Measurements from ENCODE around the gene L1CAM.

DNA sequence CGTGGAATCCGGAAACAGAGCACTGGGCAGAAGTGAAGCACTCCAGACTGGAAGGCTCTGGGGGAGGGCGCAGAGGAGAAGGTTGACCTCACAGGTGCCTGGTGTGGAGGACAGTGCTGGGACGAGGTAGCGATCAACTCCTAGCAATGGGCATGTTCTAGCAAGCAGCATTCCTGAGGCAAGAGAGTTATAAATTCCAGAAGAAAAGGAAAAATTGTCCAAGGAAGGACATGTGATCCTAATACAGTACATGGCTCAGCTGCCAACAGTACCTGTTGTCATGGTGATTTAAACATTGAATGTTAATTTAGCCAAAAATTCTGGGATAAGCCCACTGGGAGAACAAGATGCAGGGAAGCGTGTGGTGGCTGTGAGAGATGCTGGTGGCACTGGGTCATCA, 31.9 kb upstream of the L1CAM start:
- TF ChIP-seq, protein P1, sequence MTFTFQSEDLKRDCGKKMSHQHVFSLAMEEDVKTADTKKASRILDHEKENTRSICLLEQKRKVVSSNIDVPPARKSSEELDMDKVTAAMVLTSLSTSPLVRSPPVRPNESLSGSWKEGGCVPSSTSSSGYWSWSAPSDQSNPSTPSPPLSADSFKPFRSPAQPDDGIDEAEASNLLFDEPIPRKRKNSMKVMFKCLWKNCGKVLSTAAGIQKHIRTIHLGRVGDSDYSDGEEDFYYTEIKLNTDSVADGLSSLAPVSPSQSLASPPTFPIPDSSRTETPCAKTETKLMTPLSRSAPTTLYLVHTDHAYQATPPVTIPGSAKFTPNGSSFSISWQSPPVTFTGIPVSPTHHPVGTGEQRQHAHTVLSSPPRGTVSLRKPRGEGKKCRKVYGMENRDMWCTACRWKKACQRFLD (tag by site-specific recombination; IDR thresholded peaks at IDR 0.05): no peak
- TF ChIP-seq, protein P2, sequence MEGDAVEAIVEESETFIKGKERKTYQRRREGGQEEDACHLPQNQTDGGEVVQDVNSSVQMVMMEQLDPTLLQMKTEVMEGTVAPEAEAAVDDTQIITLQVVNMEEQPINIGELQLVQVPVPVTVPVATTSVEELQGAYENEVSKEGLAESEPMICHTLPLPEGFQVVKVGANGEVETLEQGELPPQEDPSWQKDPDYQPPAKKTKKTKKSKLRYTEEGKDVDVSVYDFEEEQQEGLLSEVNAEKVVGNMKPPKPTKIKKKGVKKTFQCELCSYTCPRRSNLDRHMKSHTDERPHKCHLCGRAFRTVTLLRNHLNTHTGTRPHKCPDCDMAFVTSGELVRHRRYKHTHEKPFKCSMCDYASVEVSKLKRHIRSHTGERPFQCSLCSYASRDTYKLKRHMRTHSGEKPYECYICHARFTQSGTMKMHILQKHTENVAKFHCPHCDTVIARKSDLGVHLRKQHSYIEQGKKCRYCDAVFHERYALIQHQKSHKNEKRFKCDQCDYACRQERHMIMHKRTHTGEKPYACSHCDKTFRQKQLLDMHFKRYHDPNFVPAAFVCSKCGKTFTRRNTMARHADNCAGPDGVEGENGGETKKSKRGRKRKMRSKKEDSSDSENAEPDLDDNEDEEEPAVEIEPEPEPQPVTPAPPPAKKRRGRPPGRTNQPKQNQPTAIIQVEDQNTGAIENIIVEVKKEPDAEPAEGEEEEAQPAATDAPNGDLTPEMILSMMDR (tag by site-specific recombination; IDR thresholded peaks at IDR 0.05): no peak
- no peak for TF ChIP-seq ZNF248 (tag by site-specific recombination; IDR thresholded peaks at IDR 0.05)
- no peak for TF ChIP-seq ZNF121 (tag by site-specific recombination; IDR thresholded peaks at IDR 0.05)

Measured in HEK293 (cell line).